ENCODE data around the gene TBC1D4. TPM values are rescaled to one million over a fixed set of nuclear protein-coding genes. Genes with fewer than 3 reads are reported as not detected.
"Not testable (repeated sequence)": the region's sequence is repeated elsewhere in the genome, so short reads cannot be mapped to it uniquely, and the experiment has no call there.

TBC1D4 gene
- total RNA-seq, 2 experiments from 2014 or later = 8.0 to 10.1 TPM

DNA sequence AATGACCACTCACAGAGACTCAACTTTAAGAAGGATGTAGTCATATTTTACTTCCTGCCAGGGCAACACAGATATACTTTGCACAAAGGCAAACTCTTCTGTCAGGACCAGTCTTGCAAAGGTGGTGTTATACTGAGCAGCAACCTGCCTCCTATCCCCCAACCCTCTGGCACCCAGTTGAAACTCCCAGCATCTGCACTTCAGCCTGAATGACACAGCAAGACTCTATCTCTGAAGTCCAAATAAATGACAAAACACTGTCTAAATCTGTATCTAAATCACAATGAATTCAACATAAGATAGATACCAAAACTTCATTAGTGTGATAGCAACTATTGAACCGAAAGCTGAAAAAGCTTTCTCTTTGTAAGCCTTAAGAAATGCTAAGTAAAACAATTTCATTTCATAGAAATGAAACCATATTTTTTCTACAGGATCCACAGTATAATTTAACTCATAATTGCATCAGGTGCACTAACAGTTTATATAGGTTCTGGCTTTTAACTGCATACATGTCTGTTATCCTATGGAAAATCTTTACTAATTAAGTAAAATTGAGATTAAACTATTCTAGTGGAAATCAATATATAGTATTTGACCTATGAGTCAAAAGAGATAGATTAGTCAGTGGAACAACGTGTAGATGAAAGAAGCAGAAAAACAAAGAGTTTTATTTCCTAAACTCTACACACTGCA, 163.7 kb downstream of the TBC1D4 start:
- peaks cover 45% of the 10 kb centered on the region for H3K4me1 Mint-ChIP-seq
- H3K9me3 Mint-ChIP-seq = no peaks in the 10 kb centered on the region
- peaks cover 3% of the 10 kb centered on the region for H3K36me3 Mint-ChIP-seq (ENCODE audit: low read depth)
- ChIA-PET POLR2A (interaction anchor here (2.6 kb wide), 1 partner anchor 8 kb away, joined by 17 read pairs; no protein-coding TSS in a partner anchor), CTCF (interaction anchor here (1.1 kb wide), 1 partner anchor 8 kb away, joined by 5 read pairs; no protein-coding TSS in a partner anchor)
- peak; percentile 26 for DNase-seq
- H3K27me3 Mint-ChIP-seq = no peaks in the 10 kb centered on the region
- H3K27ac Mint-ChIP-seq = peak overlapping the region; percentile 86
- peak overlapping the region; percentile 48 for H3K4me3 Mint-ChIP-seq

DNA sequence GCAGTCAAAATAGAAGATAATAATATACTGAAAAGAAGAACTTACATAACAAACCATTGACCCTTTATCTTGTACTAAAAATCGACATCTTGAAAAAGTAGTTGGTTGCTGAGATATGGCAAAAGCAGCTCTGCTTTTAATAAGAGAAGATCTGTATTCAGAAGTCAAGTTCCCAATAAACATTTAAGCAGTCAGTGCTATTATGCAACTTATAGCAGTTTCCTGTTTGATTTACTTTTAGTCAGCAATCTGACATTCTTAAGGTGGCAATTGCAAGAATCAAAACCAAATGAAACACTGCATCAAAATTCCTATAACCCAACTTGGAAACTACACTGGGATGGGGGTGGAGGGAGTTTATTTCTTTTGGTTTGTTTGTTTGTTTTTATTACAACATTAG, 165.5 kb downstream of the TBC1D4 start:
- no peaks in the 10 kb centered on the region for H3K9me3 Mint-ChIP-seq
- no peaks in the 10 kb centered on the region for H3K27me3 Mint-ChIP-seq
- H3K27ac Mint-ChIP-seq = no peak overlapping the region
- DNase-seq = no peak
- peaks cover 47% of the 10 kb centered on the region for H3K4me1 Mint-ChIP-seq
- ChIA-PET CTCF (interaction anchor here (1.4 to 1.7 kb wide), 2 partner anchors 10 to 55 kb away, joined by 5 to 8 read pairs; no protein-coding TSS in a partner anchor), POLR2A (interaction anchor here (2.6 kb wide), 1 partner anchor 10 kb away, joined by 17 read pairs; no protein-coding TSS in a partner anchor)
- peaks cover 3% of the 10 kb centered on the region for H3K36me3 Mint-ChIP-seq (ENCODE audit: low read depth)
- H3K4me3 Mint-ChIP-seq = no peak overlapping the region

DNA sequence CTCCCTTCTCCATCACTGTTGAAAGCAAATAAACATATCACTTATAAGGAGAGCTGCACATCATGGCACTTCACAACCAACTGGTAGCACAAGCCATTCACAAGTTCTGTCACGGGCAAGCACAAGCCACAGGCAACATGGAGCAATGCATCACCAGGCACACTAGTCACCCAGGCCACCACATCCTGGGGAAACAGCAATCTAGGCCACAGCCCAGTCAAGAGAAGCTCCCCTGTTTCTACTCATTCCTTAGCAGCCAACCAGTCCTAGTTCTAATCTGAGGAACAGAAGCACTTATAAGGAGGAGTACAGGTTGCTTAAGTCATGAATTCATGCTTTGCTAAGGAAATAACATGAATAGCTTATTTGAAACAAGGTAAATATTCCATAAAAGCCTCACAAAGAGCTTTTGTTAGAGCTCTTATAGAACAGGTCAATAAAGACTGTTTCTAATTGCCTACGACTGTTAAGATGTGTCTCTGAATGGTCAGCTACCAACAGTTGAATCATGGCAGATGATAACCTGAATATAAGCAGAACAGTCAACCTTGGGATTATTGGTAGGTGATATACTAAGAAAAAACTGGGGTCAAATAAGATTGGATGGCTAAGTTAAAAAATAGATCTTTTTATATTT, 169.0 kb downstream of the TBC1D4 start:
- no peaks in the 10 kb centered on the region for H3K9me3 Mint-ChIP-seq
- CTCF ChIA-PET = interaction anchor here (0.8 to 1.2 kb wide), 3 partner anchors 45 to 237 kb away, joined by 3 to 4 read pairs (median 3); partner anchors contain the start of gene UCHL3
- H3K4me3 Mint-ChIP-seq = no peak overlapping the region
- DNase-seq = peak; percentile 72
- H3K27me3 Mint-ChIP-seq = no peaks in the 10 kb centered on the region
- H3K27ac Mint-ChIP-seq = peak overlapping the region; percentile 44
- peaks cover 30% of the 10 kb centered on the region for H3K4me1 Mint-ChIP-seq
- H3K36me3 Mint-ChIP-seq (ENCODE audit: low read depth) = peaks cover 9% of the 10 kb centered on the region
- POLR2A ChIA-PET = interaction anchor here (1.2 to 4.1 kb wide), 2 partner anchors 14 to 53 kb away, joined by 3 to 39 read pairs; no protein-coding TSS in a partner anchor

DNA sequence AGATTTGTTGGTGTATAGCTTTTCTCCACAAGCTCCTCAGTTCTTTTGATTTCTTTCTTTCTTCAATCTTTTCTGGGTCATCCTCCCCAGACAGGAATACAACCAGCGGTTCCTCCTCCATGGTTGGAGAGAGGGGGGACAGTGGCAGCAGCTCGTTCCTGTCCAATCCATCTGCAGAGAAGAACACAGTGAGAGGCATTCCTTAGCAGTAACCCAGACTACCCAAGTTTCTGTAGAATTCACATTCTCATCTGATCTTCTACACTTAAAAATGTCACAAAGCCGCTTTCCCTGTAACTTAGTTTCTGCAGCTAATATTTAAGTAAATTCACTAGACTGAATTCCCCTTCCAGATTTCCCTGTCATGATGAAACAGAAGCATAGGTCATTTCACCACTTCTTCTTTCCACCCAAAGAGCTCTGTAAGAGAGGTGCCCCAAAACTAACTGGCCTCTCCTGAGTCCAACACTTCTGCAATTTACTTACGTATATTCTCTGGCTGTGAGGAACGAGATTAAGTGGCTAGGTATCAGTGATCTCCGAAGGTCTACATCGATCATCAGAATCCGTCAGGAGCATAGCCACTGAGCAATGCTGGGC, 171.9 kb downstream of the TBC1D4 start:
- Mint-ChIP-seq H3K4me3 (no peak overlapping the region), H3K4me1 (peaks cover 11% of the 10 kb centered on the region)
- CTCF ChIA-PET = no interaction called here

DNA sequence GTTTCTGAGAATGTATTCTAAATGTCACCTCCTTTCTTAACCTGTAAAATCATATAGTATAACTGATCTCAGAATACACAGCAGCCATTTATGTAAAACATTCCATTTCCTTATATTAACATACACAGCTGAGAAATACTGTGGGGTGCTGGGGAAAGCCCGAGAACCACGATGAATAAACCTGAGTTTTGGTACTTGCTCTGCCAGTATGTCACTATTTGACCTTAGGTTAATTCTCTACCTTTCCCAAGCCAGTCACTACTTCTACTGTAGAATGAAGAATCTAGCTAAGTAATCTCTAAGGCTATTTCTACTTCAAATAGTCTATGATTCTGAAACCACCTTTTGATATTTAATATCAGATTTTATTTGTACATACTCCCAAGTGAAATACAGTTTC, 173.7 kb downstream of the TBC1D4 start:
- DNase-seq = no peak
- CTCF ChIA-PET = no interaction called here
- peaks cover 4% of the 10 kb centered on the region for H3K9me3 Mint-ChIP-seq

More for the DNA sequence above, 171.9 kb downstream of the TBC1D4 start:
- H3K9me3 Mint-ChIP-seq = no peaks in the 10 kb centered on the region
- DNase-seq = no peak
- no peaks in the 10 kb centered on the region for H3K27me3 Mint-ChIP-seq
- POLR2A ChIA-PET = no interaction called here
- peaks cover 18% of the 10 kb centered on the region for H3K36me3 Mint-ChIP-seq (ENCODE audit: low read depth)
- H3K27ac Mint-ChIP-seq = no peak overlapping the region

DNA sequence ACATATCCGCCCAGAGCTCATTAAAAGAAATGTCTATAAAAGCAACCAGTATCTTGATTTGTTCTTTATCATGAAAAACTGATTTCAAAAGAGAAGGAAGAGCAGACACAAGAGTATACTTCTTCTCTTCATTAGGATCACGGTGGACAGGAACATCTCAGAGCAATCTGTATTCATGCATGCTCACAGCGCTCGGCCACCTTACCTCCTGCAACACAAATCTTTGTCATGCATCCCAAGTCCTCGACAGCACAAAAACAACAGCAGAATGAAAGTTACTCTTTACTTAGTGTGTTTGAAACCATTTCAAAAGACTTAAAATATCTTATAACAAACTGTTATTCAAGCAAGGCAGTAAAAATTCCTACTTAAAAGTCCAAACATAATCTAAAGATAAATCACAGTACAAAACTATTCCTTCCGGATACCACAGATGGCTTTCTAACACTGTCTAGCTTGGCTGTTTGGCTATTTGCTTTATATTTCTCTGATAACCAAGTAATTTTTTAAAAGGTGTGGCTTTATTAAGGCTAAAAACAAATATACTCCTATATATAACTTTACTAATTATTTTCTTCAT, 174.5 kb downstream of the TBC1D4 start:
- H3K27me3 Mint-ChIP-seq = no peaks in the 10 kb centered on the region
- CTCF ChIA-PET = interaction anchor here (1.2 kb wide), 1 partner anchor 20 kb away, joined by 3 read pairs; no protein-coding TSS in a partner anchor
- H3K36me3 Mint-ChIP-seq (ENCODE audit: low read depth) = peaks cover 24% of the 10 kb centered on the region
- peaks cover 3% of the 10 kb centered on the region for H3K4me1 Mint-ChIP-seq
- peaks cover 4% of the 10 kb centered on the region for H3K9me3 Mint-ChIP-seq
- no peak for DNase-seq
- POLR2A ChIA-PET = interaction anchor here (0.6 to 0.7 kb wide), 2 partner anchors 15 to 19 kb away, joined by 3 to 4 read pairs; no protein-coding TSS in a partner anchor
- H3K27ac Mint-ChIP-seq = no peak overlapping the region
- H3K4me3 Mint-ChIP-seq = no peak overlapping the region

More for the DNA sequence above, 173.7 kb downstream of the TBC1D4 start:
- peaks cover 24% of the 10 kb centered on the region for H3K36me3 Mint-ChIP-seq (ENCODE audit: low read depth)
- H3K27ac Mint-ChIP-seq = no peak overlapping the region
- peaks cover 11% of the 10 kb centered on the region for H3K4me1 Mint-ChIP-seq
- no peak overlapping the region for H3K4me3 Mint-ChIP-seq
- H3K27me3 Mint-ChIP-seq = no peaks in the 10 kb centered on the region
- POLR2A ChIA-PET = no interaction called here

DNA sequence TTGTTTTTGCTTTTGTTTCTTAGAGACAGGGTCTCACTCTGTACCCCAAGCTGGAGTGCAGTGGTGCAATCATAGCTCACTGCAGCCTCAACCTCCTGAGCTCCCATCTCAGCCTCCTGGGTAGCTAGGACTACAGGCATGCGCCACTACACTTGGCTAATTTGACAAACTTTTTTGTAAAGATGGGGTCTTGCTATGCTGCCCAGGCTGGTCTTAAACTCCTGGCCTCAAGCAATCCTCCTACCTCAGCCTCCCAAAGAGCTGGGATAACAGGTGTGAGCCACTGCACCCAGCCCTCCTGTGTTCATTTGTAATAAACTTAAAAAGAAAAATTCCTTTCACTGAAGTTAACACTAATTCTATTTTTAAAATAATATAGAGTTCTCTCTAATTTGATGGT, 175.0 kb downstream of the TBC1D4 start:
- peaks cover 24% of the 10 kb centered on the region for H3K36me3 Mint-ChIP-seq (ENCODE audit: low read depth)
- not testable (repeated sequence) for H3K9me3 Mint-ChIP-seq, H3K27ac Mint-ChIP-seq, DNase-seq, H3K27me3 Mint-ChIP-seq, H3K4me3 Mint-ChIP-seq, H3K4me1 Mint-ChIP-seq
- ChIA-PET POLR2A (interaction anchor here (0.6 to 0.7 kb wide), 2 partner anchors 14 to 20 kb away, joined by 3 to 4 read pairs; no protein-coding TSS in a partner anchor), CTCF (interaction anchor here (1.2 kb wide), 1 partner anchor 20 kb away, joined by 3 read pairs; no protein-coding TSS in a partner anchor)

DNA sequence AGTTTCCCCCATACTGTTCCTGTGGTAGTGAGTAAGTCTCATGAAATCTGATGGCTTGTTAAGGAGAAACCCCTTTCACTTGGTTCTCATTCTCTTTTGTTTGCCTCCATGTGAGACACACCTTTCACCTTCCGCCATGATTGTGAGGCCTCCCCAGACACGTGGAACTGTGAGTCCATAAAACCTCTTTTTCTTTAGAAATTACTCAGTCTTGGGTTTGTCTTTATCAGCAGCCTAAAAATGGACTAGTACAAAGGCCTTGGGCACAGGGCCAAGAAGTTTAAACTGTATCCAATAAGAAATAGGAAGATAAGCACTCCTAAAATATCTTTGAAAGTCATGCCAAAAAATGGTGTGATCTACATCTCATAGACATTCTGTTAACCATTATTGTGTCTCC, 176.9 kb downstream of the TBC1D4 start:
- ChIA-PET CTCF (no interaction called here), POLR2A (no interaction called here)
- Mint-ChIP-seq H3K27me3 (no peaks in the 10 kb centered on the region), H3K4me1 (no peaks in the 10 kb centered on the region), H3K9me3 (peaks cover 4% of the 10 kb centered on the region), H3K27ac (no peak overlapping the region), H3K4me3 (no peak overlapping the region), H3K36me3 (ENCODE audit: low read depth) (peaks cover 18% of the 10 kb centered on the region)
- DNase-seq = no peak

DNA sequence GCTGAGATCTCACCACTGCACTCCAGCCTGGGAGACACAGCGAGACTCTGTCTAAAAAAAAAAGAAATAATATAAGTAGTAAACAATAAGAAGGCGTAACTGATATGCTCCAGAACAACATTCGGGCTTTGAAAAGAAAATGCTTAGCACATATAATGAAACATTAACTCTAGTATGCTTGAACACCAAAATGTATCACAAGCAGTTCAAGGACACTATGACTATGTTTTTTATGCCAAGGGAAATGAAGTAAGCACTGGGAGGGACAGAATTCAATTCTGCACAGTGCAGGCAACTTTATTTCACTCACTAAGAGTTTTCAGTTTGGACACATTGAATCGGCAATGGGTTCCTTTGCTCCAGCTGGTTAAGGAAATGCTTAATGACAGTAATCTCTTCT, 178.7 kb downstream of the TBC1D4 start:
- Mint-ChIP-seq H3K27me3 (no peaks in the 10 kb centered on the region), H3K27ac (no peak overlapping the region), H3K36me3 (ENCODE audit: low read depth) (peaks cover 15% of the 10 kb centered on the region), H3K9me3 (peaks cover 4% of the 10 kb centered on the region), H3K4me3 (no peak overlapping the region), H3K4me1 (no peaks in the 10 kb centered on the region)
- no peak for DNase-seq
- ChIA-PET POLR2A (no interaction called here), CTCF (interaction anchor here (1.0 kb wide), 1 partner anchor 9 kb away, joined by 4 read pairs; no protein-coding TSS in a partner anchor)

DNA sequence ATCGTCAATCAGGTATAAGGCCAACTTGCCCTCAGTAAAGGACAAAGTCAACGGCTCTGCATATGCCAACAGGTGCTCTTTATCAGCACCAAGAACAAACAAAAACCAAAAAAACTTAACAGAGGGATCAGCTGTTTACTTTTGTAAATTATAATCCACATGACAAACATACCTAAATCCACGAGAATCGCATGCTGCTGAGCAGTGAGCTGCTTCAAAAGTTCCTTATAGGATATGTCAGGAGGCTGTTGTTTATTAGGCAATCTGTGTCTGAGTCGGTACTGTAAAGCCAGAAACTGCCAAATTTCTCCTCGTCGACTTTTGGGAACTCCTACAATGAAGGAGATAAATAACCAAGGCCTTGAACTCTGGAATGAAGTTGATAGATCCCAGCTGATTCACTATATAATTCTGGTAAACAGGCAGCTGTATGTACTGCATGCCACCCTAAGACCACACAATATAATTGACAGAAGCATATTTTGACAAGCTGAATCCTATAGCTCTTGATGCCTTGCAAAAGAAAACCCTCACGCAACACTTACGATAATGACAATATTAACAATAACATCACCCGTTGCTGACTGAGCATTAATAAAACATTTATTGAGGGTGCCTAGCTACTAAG, 179.8 kb downstream of the TBC1D4 start:
- no peak for DNase-seq
- Mint-ChIP-seq H3K4me3 (no peak overlapping the region), H3K4me1 (no peaks in the 10 kb centered on the region), H3K9me3 (peaks cover 4% of the 10 kb centered on the region), H3K27ac (no peak overlapping the region), H3K27me3 (no peaks in the 10 kb centered on the region), H3K36me3 (ENCODE audit: low read depth) (peaks cover 13% of the 10 kb centered on the region)
- CTCF ChIA-PET = no interaction called here
- POLR2A ChIA-PET = no interaction called here

DNA sequence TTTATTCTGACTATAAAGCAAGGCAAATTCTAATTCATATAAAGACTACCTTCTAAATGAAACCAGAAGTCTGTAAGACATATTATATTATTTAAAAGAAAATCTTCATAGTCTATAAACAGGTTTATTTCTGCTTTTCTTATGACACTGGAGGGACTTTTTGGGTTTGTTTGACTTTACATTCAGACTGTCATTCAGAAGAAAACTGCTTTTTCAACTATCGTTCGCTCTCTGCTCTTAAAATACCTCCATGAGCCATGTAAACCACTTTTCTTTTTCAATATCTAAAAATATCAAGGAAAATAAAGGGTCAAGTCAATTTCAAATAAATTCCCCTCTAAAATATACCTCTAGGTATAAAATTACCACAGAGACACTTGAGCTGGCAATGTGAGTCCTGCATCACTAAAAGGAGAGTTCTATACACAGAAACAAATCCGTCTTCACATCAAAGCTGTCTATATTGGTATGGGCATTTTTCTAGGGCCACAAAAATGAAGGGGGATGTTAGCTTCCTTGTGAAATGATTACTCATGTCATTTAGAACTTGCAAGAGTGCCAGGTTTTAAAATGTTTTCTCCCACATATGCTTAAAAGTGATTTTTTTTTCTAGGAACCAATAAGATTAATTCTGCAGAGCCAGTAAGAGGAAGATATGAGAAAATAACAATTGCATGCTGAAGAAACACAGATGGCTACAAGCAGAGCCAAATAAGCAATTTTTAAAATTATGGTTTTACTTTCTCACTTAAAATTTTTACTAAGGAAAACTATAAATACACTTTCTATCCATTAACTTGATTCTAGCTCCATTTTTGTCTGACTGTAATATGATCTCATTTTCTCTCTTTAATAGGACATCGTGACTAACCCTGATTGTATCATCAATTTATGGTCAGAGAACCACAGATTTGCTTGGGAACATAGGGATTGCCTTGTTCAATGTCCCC, 181.8 kb downstream of the TBC1D4 start:
- Mint-ChIP-seq H3K36me3 (ENCODE audit: low read depth) (peaks cover 7% of the 10 kb centered on the region), H3K4me3 (no peak overlapping the region), H3K4me1 (no peaks in the 10 kb centered on the region), H3K9me3 (peaks cover 4% of the 10 kb centered on the region), H3K27me3 (no peaks in the 10 kb centered on the region), H3K27ac (no peak overlapping the region)
- POLR2A ChIA-PET = no interaction called here
- CTCF ChIA-PET = no interaction called here
- no peak for DNase-seq

DNA sequence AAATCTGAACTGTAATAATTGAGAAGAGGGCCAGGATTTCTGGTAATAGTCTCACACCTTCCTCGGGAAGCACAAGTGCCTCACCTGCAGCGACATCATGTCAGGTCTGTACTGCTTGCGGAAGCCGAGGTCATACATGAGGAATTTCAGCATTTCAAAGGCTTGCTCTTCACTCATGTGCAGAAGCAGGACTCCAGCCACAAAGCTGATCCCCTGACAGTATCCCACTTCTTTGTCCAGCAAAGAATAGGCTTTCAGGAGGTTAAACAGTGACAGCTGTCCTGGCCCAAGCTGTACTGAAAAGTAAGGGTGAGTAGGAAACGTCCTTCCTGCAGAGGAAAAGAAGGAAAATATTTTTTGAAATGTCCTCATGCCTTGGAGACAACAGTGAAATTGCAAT, 182.7 kb downstream of the TBC1D4 start:
- no peaks in the 10 kb centered on the region for H3K9me3 Mint-ChIP-seq
- ChIA-PET CTCF (no interaction called here), POLR2A (no interaction called here)
- no peaks in the 10 kb centered on the region for H3K27me3 Mint-ChIP-seq
- no peak overlapping the region for H3K4me3 Mint-ChIP-seq
- H3K36me3 Mint-ChIP-seq (ENCODE audit: low read depth) = no peaks in the 10 kb centered on the region
- DNase-seq = no peak
- H3K4me1 Mint-ChIP-seq = no peaks in the 10 kb centered on the region
- H3K27ac Mint-ChIP-seq = no peak overlapping the region

Measured in activated CD4-positive, alpha-beta memory T cell treated with anti-CD3 and anti-CD28 coated beads, Interleukin-2, amount 10 ng/mL, durations not matched to agents 7 days and 5 days (primary cell).